AG08396 (cell line): ENCODE measurements around the gene NPFFR1.
"Not testable (repeated sequence)": the region's sequence is repeated elsewhere in the genome, so short reads cannot be mapped to it uniquely, and the experiment has no call there.

Source experiments
- DNase-seq: peaks from one replicate; pipeline ENCODE4 v3.0.0; 2012; ENCODE audit warnings: low spot score, mixed read lengths

The NPFFR1 gene

GRCh38 chr10:70255329-70256299 is 28.2 kb downstream of the NPFFR1 start:
- DNase-seq: no peak

GRCh38 chr10:70254778-70255328 is 29.0 kb downstream of the NPFFR1 start:
- no peak for DNase-seq

DNA sequence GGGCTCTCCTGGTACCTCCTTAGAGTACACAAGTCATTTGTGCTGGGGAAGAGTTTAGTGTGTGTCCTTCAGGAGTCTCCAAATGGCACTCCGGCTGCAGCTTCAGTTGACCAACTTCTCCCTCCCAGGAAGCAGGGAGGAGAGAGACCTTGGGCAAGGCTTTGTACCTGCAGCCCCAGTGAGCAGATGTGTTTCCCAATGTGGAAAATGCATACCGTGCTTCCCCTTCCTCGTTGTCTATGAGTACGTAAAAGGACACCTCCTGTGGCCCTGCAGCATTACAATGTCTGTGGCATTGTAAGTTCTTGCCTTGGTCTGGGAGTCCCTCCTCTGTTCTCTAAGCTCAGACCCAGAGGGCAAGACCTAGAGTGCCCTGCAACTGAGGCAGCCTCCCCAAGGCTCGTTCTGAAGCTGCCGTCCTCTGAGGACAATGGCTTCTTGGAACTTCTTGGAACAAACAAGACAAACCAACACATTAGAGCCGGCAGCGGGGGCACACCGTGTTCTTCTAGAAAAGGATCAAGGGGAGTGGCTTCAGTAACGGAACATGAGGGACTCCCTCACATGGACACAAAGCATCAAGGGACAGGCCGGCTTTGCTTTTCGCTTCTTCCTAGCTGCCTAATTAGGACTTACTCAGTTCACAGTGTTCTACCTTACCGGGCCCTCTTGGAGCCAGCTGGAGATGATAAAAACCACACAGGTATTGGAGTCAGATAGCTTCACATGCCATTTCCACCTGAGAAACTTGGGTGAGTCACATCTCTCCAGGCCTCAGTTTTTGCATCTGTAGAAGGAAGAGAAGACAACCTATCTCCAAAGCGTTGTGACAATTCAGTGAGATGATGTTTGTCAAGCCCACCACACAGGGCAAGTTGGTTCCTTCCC is 29.7 kb downstream of the NPFFR1 start:
- no peak for DNase-seq

GRCh38 chr10:70250961-70251680 is 32.7 kb downstream of the NPFFR1 start:
- no peak for DNase-seq

- no peak for DNase-seq
Observed at GRCh38 chr10:70247360-70247759, 36.4 kb downstream of the NPFFR1 start.

GRCh38 chr10:70241081-70241480 is 42.7 kb downstream of the NPFFR1 start:
- DNase-seq: no peak

DNA sequence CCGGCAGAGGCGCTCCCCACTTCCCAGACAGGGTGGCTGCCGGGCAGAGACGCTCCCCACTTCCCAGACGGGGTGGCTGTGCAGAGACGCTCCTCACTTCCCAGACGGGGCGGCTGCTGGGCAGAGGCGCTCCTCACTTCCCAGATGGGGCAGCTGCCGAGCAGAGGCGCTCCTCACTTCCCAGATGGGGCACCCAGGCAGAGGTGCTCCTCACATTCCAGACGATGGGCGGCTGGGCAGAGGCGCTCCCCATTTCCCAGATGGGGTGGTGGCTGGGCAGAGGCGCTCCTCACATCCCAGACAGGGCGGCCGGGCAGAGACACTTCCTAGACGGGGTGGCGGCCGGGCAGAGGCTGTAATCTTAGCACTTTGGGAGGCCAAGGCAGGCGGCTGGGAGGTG is 43.8 kb downstream of the NPFFR1 start:
- not testable (repeated sequence) for DNase-seq

DNA sequence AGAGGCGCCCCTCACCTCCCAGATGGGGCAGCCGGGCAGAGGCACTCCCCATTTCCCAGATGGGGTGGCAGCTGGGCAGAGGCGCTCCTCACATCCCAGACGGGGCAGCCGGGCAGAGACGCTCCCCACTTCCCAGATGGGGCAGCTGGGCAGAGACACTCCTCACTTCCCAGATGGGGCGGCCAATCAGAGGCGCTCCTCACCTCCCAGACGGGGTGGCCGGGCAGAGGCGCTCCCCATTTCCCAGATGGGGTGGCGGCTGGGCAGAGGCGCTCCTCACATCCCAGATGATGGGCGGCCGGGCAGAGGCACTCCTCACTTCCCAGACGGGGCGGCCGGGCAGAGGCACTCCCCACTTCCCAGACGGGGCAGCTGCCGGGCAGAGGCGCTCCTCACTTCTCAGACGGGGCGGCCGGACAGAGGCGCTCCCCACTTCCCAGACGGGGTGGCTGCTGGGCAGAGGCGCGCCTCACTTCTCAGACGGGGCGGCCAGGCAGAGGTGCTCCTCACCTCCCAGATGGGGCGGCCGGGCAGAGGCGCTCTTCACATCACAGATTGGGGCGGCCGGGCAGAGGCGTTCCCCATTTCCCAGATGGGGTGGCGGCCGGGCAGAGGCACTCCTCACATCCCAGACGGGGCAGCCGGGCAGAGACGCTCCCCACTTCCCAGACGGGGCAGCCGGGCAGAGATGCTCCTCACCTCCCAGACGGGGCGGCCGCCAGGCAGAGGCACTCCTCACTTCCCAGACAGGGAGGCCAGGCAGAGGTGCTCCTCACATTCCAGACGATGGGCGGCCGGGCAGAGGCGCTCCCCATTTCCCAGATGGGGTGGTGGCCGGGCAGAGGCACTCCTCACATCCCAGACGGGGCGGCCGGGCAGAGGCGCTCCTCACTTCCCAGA is 44.5 kb downstream of the NPFFR1 start:
- not testable (repeated sequence) for DNase-seq

GRCh38 chr10:70237958-70238536 is 45.8 kb downstream of the NPFFR1 start:
- not testable (repeated sequence) for DNase-seq

DNA sequence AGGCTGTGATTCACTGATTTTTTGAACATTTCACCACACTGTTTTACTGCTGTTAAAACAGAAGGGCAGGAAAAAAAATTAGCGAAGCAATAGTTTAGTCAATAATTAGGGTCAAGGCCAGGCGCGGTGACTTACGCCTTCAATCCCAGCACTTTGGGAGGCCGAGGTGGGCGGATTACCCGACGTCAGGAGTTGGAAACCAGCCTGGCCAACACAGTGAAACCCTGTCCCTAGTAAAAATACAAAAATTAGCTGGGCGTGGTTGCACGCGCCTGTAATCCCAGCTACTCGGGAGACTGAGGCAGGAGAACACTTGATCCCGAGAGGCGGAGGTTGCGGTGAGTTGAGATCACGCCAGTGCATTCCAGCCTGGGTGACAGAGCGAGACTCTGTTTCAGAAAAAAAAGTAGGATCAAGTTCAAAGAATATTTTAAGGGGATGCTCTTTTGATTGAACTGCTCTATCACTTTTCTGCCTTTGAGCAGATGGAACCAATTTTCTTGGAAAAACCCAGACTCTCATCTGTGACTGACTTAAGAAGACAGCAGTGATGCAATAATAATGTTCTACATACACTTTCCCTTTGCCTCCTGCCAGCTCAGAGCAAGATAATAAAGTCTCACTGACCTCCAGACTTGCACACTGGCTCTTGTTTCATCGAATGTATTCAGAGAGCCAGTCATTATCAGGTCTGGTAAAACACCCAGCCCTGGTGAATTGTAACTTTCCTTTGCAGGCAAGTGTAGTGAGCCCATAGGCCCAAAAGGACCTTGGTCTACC is 48.9 kb downstream of the NPFFR1 start:
- DNase-seq: peak; percentile 42

DNA sequence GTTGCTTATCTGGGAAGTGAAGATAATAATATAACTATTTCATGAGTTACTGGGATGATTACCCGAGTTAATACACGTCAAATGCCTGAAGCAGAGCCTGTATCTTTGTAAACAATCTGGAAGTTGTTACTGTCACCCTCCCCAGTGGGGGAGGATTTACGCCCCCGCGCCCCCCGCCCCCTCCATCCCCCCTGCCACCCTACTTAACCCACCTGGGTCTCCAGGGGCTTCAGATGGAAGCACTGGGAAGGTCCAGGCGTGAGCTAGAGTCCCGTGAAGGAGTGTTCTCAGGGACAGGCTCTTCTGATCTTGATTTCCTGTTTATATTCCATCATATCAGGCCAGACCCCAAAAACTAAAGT is 49.9 kb downstream of the NPFFR1 start:
- no peak for DNase-seq

DNA sequence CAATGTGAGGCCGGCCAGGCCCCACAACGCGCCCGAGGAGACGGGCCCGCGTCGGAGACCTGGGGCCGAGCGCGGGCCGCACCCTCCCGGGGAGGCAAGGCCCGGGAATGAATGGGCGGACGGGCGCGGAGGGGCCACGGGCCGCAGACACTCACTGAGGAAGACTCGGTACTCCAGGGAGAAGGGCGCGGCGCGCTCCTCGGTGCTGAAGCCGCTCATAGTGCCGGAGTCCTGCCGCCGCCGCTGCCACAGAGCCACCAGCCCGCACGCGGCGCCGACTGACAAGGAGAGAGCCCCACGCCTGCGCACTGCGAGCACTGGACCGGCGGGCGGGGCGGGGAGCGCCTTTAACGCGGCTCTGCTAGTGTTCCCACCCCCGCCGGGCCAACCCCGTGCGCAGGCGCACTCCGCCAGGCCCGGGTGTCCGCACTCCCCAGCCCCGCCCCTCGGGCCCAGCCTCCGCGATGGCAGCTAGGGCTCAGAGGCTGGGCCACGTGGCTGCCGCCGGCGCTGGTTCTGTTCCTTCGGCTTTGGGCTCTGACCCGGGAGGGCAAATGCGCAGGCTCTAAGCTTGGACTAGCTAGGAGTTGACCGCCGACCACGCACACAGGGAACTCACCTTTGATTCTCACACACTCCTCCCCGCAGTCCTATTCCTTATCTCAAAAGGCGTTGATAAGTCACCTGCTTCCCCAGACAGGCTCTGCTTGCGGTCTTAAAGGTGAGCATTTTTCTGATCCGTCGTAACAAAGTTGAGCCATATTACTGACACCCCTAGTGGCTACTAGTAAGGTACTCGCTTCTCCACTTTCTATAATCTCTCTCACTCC is 50.5 kb downstream of the NPFFR1 start, which contains the start of gene PPA1:
Gene PPA1, minus strand, starts transcription at position 321 of the 830 bp plus-strand sequence. Its CDS starts 102 bp downstream, at position 219.
- DNase-seq: peak; percentile 100

GRCh38 chr10:70232859-70233108 is 51.0 kb downstream of the NPFFR1 start:
- no peak for DNase-seq

DNA sequence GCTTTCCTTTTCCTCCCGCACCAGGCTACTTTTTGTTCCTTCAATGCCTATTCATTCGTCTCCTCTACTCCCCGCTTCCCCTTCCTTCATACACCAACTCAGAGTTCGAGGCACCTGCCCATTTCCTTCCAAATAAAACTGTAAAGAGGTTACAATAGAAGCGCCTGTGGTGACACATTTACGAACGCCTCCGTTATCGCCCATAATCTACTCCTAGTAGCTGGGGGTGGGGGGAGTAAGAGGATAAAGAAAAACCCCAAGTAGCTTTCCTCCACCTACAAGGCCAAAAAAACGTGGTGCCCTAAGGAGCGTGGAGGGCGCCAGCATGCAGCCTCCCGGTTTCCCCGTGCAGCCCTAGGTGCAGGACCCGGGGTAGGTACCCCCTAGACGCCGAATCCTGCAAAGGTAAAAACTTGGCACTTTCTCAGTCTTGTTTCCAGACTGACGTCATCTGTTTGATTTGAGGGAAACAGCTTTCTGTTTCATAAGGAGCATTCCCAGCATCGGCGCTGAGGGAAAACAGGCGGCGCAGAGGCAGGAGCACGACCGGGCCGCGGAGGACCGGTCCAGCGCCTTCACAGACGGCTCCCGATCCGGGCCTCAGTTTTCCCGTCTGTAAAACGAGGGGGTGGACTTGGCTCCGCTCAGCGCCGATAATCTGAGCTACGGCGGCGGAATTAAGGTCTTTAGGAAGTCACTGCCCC is 51.5 kb downstream of the NPFFR1 start:
- peak; percentile 64 for DNase-seq

DNA sequence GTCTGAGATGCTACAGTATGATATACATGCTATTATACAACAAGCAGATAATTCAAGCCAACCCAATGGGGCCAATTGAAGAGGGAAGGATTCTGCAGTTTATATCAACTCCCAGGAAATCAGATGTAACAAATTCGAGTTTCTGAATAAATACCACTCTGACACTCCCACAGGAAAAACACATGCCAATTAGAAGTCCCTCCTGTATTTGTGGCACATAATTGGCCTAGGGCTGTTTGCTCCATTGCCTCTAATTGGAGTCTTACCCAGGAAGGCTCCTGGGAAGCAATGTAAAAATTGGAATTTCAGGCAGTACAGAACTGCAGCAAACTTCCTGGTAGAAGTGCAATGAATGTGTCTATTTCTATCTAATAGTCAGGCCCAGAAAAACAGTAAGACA is 55.3 kb downstream of the NPFFR1 start:
- no peak for DNase-seq

GRCh38 chr10:70227548-70228320 is 56.1 kb downstream of the NPFFR1 start:
- no peak for DNase-seq

DNA sequence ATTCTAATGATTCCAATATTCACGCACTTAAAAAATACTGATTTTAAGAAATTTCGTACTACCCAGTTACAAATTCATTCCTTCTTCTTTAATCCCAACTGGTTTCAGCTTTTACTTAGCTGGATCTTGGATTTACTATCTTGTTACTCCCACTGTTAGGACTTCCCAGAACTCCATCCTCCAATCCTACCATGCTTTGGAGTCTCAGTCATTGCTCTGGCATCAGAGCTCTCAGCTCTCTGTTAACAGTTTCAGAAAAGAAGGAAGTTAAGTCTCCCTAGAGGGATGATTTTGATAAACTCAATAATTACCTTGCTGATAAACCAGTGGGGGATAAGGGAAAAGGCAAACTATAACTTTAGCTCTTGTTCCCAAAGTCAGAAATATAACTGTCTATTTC is 60.1 kb downstream of the NPFFR1 start:
- DNase-seq: no peak
